BJ (cell line): ENCODE data around the gene ZSCAN1. TPM values are rescaled to one million over a fixed set of nuclear protein-coding genes. Genes with fewer than 3 reads are reported as not detected.

Experiments used
- CTCF ChIA-PET: fragments of 350-600 bp; formaldehyde crosslinking; extraction: SDS; loops from one replicate; lab custom pipeline; 2021; ENCODE audit warnings: antibody characterized with exemption, inconsistent platforms; lab: Yijun Ruan, JAX
- POLR2A ChIA-PET: fragments of 300-600 bp; sonication (Branson Sonifier 250); formaldehyde crosslinking; extraction: SDS; loops from one replicate; lab custom pipeline; 2021; ENCODE audit warnings: antibody characterized with exemption; lab: Charles Lee
- DNase-seq: peaks from one replicate; pipeline ENCODE4 v3.0.0-alpha.2; 2011; ENCODE audit warnings: low read depth
- H3K27me3 ChIP-seq: 2 replicates; pipeline ENCODE4 v1.6.0; 2011; ENCODE audit warnings: low read length; ENCODE audit not compliant: control insufficient read depth, insufficient read depth
- H3K36me3 ChIP-seq: 2 replicates; pipeline ENCODE4 v1.5.1; 2011; ENCODE audit warnings: low read length; ENCODE audit not compliant: control insufficient read depth, insufficient read depth
- H3K4me3 ChIP-seq: 2 replicates; pipeline ENCODE4 v1.5.1; 2011; ENCODE audit warnings: low read depth, mild to moderate bottlenecking, control low read depth, low read length
- CTCF ChIP-seq: IDR thresholded peaks from 2 replicates; pipeline ENCODE4 v1.5.1; 2011; ENCODE audit warnings: low read depth, mild to moderate bottlenecking, control low read depth, inconsistent platforms, low read length, moderate library complexity; ENCODE audit not compliant: insufficient read depth
- polyA plus RNA-seq: library from polyadenylated mRNA; depleted of rRNA; stranded (reverse); fragments of >200 nt; gene quantifications from 2 replicates; pipeline ENCODE4 v1.2.3, GENCODE V29; 2011

ZSCAN1 gene
- polyA plus RNA-seq, 1 experiment, result 0.10 TPM

GRCh38 chr19:58085348-58085875 is 51.6 kb downstream of the ZSCAN1 start:
- CTCF ChIA-PET, result no interaction called here
- H3K36me3 ChIP-seq, result peaks cover 10% of the 10 kb centered on the region
- no peak overlapping the region for H3K4me3 ChIP-seq
- no peak for TF ChIP-seq CTCF
- H3K27me3 ChIP-seq, result no peaks in the 10 kb centered on the region
- POLR2A ChIA-PET, result no interaction called here
- no peak for DNase-seq

- H3K27me3 ChIP-seq, result no peaks in the 10 kb centered on the region
- CTCF ChIA-PET, result no interaction called here
- POLR2A ChIA-PET, result no interaction called here
- H3K36me3 ChIP-seq, result peaks cover 10% of the 10 kb centered on the region
- DNase-seq, result no peak
- no peak overlapping the region for H3K4me3 ChIP-seq
- no peak for TF ChIP-seq CTCF
Measured at GRCh38 chr19:58086825-58087710, 53.2 kb downstream of the ZSCAN1 start.

- TF ChIP-seq CTCF, result no peak
- POLR2A ChIA-PET, result no interaction called here
- Histone ChIP-seq H3K27me3 (no peaks in the 10 kb centered on the region), H3K4me3 (no peak overlapping the region), H3K36me3 (peaks cover 10% of the 10 kb centered on the region)
- DNase-seq, result no peak
- CTCF ChIA-PET, result no interaction called here
Measured at GRCh38 chr19:58088521-58089052, 54.8 kb downstream of the ZSCAN1 start.

- H3K27me3 ChIP-seq, result no peaks in the 10 kb centered on the region
- no peak for TF ChIP-seq CTCF
- POLR2A ChIA-PET, result no interaction called here
- CTCF ChIA-PET, result interaction anchor here (0.6 kb wide), 1 partner anchor 53 kb away, joined by 3 read pairs; no protein-coding TSS in a partner anchor
- H3K4me3 ChIP-seq, result no peak overlapping the region
- DNase-seq, result no peak
- H3K36me3 ChIP-seq, result peaks cover 8% of the 10 kb centered on the region
Measured at GRCh38 chr19:58089846-58090245, 56.0 kb downstream of the ZSCAN1 start.
